Kidney epithelial cell (primary cell): ENCODE data around the gene LCK. TPM values are rescaled to one million over a fixed set of nuclear protein-coding genes. Genes with fewer than 3 reads are reported as not detected.

Experiments
- DNase-seq: peaks from one replicate; pipeline ENCODE4 v3.0.0-alpha.2; 2010; ENCODE audit warnings: low read depth
- H3K27me3 ChIP-seq: 2 replicates; pipeline ENCODE4 v1.6.0; 2011; ENCODE audit warnings: low read length; ENCODE audit not compliant: control insufficient read depth, insufficient read depth
- H3K36me3 ChIP-seq: 2 replicates; pipeline ENCODE4 v1.5.1; 2011; ENCODE audit warnings: low read length; ENCODE audit not compliant: control insufficient read depth, insufficient read depth
- H3K4me3 ChIP-seq: 2 replicates; pipeline ENCODE4 v1.5.1; 2011; ENCODE audit warnings: low read depth, mild to moderate bottlenecking, control low read depth, low read length
- CTCF ChIP-seq: IDR thresholded peaks from 2 replicates; pipeline ENCODE4 v1.5.1; 2011; ENCODE audit warnings: mild to moderate bottlenecking, moderate library complexity, low read length, control low read depth, inconsistent platforms; ENCODE audit not compliant: insufficient read depth, poor library complexity, severe bottlenecking
- total RNA-seq: library from RNA; depleted of rRNA; stranded (reverse); fragments of >200 nt; gene quantifications from 2 replicates; pipeline ENCODE4 v1.2.3, GENCODE V29; 2015

The LCK gene
- total RNA-seq, 1 donor from 2014 or later = 6.2 TPM

- Histone ChIP-seq H3K36me3 (peaks cover 1% of the 10 kb centered on the region), H3K27me3 (no peaks in the 10 kb centered on the region), H3K4me3 (no peak overlapping the region)
- peak; percentile 84 for TF ChIP-seq CTCF
- no peak for DNase-seq
Measured at GRCh38 chr1:32215629-32216480, 35.2 kb upstream of the LCK start.

DNA sequence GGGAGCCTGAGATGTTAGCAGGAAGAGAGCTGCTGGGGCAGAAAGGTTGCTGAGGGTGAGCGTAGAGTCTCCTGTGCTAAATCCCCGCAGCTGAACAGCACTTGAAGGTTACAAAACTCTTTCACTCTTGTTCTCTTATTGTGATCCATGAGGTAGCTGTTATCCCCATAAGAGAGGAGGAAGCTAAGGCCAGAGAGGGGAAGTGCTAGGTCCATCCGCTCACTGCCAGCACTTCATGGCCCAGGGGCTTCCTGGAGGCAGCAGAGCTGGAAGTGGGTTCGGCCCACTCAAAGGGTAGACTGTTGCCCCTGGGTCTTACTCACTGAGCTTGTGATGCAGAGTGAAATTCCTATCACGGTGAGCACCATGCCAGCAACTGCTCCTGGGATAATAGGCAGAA is 34.5 kb upstream of the LCK start:
- TF ChIP-seq CTCF = no peak
- DNase-seq = no peak
- Histone ChIP-seq H3K4me3 (no peak overlapping the region), H3K36me3 (peaks cover 1% of the 10 kb centered on the region), H3K27me3 (no peaks in the 10 kb centered on the region)

GRCh38 chr1:32219022-32219421 is 32.0 kb upstream of the LCK start:
- DNase-seq = no peak
- H3K27me3 ChIP-seq = no peaks in the 10 kb centered on the region
- peaks cover 1% of the 10 kb centered on the region for H3K36me3 ChIP-seq
- no peak overlapping the region for H3K4me3 ChIP-seq
- no peak for TF ChIP-seq CTCF

DNA sequence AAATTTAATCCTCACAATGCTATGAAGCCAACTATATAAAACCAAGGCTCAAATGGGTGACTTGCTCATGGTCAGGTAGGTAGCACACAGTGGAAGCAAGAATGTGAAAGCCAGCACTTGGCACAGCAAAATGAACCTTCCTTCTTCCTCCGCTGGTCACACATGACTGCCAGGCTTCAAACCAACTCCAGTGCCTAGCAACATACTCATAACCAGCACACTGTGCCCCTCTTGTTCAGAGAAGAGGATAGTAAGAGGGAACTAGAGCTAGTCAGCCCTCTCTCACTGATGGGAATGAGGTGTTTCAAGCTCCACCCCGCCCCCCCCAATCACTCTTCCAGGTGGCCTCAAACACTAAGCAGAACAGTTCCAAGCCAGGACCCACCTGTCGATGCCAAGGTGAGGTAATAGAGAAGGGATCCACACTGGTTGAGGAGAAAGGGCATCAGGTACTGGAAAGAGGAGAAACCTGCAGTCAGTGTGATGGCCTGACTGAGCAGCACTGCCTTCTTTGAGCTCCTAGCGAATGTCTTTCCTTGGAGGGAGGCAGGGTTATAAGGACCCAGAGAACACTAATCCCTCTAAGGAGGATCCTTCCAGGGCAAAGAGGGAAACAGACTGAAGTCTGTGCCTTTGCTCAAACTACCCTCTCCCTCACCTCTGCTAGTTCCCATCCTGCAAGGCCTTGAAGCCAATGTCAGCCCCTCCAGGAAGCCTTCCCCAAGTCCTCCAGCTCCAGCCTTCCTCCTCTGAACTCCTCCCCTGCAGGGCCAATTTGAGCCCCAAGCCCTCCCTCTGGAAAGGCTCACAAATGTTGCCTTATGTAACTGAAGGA is 30.1 kb upstream of the LCK start:
- DNase-seq = no peak
- Histone ChIP-seq H3K4me3 (peak overlapping the region; percentile 93), H3K36me3 (peaks cover 1% of the 10 kb centered on the region), H3K27me3 (no peaks in the 10 kb centered on the region)
- no peak for TF ChIP-seq CTCF

- DNase-seq = no peak
- peaks cover 1% of the 10 kb centered on the region for H3K36me3 ChIP-seq
- no peaks in the 10 kb centered on the region for H3K27me3 ChIP-seq
- TF ChIP-seq CTCF = no peak
- H3K4me3 ChIP-seq = peak overlapping the region; percentile 93
Measured at GRCh38 chr1:32221581-32221979, 29.5 kb upstream of the LCK start.
